GM19324 (cell line): ENCODE data around the gene DGKQ.
"Not testable (repeated sequence)": the region's sequence is repeated elsewhere in the genome, so short reads cannot be mapped to it uniquely, and the experiment has no call there.

Source experiments
- ATAC-seq: cut with Tn5 transposase; IDR thresholded peaks from one replicate; pipeline ENCODE4 v1.9.1; 2021; ENCODE audit warnings: mild to moderate bottlenecking, moderate library complexity; ENCODE audit not compliant: unreplicated experiment, low FRiP score

DGKQ gene

GRCh38 chr4:1010395-1011021 is 37.1 kb upstream of the DGKQ start:
- peak; percentile 1 for ATAC-seq

GRCh38 chr4:1009542-1010394 is 36.4 kb upstream of the DGKQ start:
- ATAC-seq, result peak; percentile 47

- peak; percentile 4 for ATAC-seq
Measured at GRCh38 chr4:1008840-1009541, 35.6 kb upstream of the DGKQ start.

GRCh38 chr4:1006856-1007255 is 33.5 kb upstream of the DGKQ start:
- ATAC-seq, result no peak

GRCh38 chr4:1004557-1005485 is 31.5 kb upstream of the DGKQ start:
- no peak for ATAC-seq

GRCh38 chr4:1004071-1004418 is 30.7 kb upstream of the DGKQ start:
- ATAC-seq, result no peak

- ATAC-seq, result no peak
Measured at GRCh38 chr4:1003271-1004070, 30.1 kb upstream of the DGKQ start.

- no peak for ATAC-seq
Measured at GRCh38 chr4:1002631-1003251, 29.4 kb upstream of the DGKQ start.

- ATAC-seq, result no peak
Measured at GRCh38 chr4:1002131-1002630, 28.8 kb upstream of the DGKQ start.

GRCh38 chr4:1001561-1002130 is 28.3 kb upstream of the DGKQ start:
- ATAC-seq, result no peak

GRCh38 chr4:1000686-1001260 is 27.4 kb upstream of the DGKQ start:
- no peak for ATAC-seq

GRCh38 chr4:999882-1000425 is 26.6 kb upstream of the DGKQ start:
- ATAC-seq, result no peak

- ATAC-seq, result not testable (repeated sequence)
Measured at GRCh38 chr4:999240-999863, 26.0 kb upstream of the DGKQ start.

GRCh38 chr4:998096-998691 is 24.8 kb upstream of the DGKQ start:
- no peak for ATAC-seq

GRCh38 chr4:997375-998071 is 24.2 kb upstream of the DGKQ start:
- no peak for ATAC-seq

- ATAC-seq, result no peak
Measured at GRCh38 chr4:996997-997374, 23.6 kb upstream of the DGKQ start.
